Lower lobe of right lung (tissue), 2 donors: ENCODE data around the gene OR2S2. TPM values are rescaled to one million over a fixed set of nuclear protein-coding genes. Genes with fewer than 3 reads are reported as not detected.

ENCODE experiments used
- ATAC-seq, 2 donors: fragments of 200-7000 bp; cut with Tn5 transposase; one replicate each; pipeline ENCODE4 v1.9.1; 2020 to 2022; ENCODE audit warnings: mild to moderate bottlenecking in 2 of 2, moderate library complexity in 2 of 2
- DNase-seq: peaks from one replicate; pipeline ENCODE4 v3.0.0-alpha.2; 2020
- H3K27ac ChIP-seq: fragments of 200-600 bp; one replicate; pipeline ENCODE4 v1.8.0; 2022
- H3K27me3 ChIP-seq: fragments of 200-600 bp; one replicate; pipeline ENCODE4 v1.8.0; 2022; ENCODE audit warnings: low read depth
- H3K36me3 ChIP-seq: fragments of 200-600 bp; one replicate; pipeline ENCODE4 v1.8.0; 2022; ENCODE audit warnings: mild to moderate bottlenecking
- H3K4me1 ChIP-seq: fragments of 200-600 bp; one replicate; pipeline ENCODE4 v1.8.0; 2022
- H3K4me3 ChIP-seq: fragments of 200-600 bp; one replicate; pipeline ENCODE4 v1.8.0; 2022; ENCODE audit warnings: mild to moderate bottlenecking
- H3K9me3 ChIP-seq: fragments of 200-600 bp; one replicate; pipeline ENCODE4 v1.8.0; 2022
- CTCF ChIP-seq: fragments of 200-600 bp; IDR thresholded peaks from one replicate; pipeline ENCODE4 v1.8.0; 2022; ENCODE audit warnings: antibody characterized with exemption, mild to moderate bottlenecking
- intact Hi-C: fragments of 100-400 bp; cut with DNase I; formaldehyde crosslinking; loops from one replicate; pipeline ENCODE4 v1.11.0; 2022
- total RNA-seq: library from RNA; stranded (reverse); fragmentation: NEBNext Ultra II Directional; extraction: Animal tissue kit (Norgen Biotek cat#: 25700); gene quantifications from one replicate; pipeline ENCODE4 v1.2.1, GENCODE V29; 2021
- donor health status: DM: no; HTN: yes; CAD: no; lungs with severe emphysema.

OR2S2 gene
- total RNA-seq, 1 donor from 2014 or later, result not detected

- no peak for TF ChIP-seq CTCF
- ATAC-seq, result no peak
- Histone ChIP-seq H3K4me3 (no peak overlapping the region), H3K4me1 (no peaks in the 10 kb centered on the region), H3K9me3 (no peaks in the 10 kb centered on the region), H3K27ac (no peak overlapping the region), H3K36me3 (no peaks in the 10 kb centered on the region), H3K27me3 (no peaks in the 10 kb centered on the region)
- intact Hi-C loops, result no loop called here
- DNase-seq, result no peak
Observed at GRCh38 chr9:35960039-35960655, 2.2 kb upstream of the OR2S2 start.

GRCh38 chr9:35956651-35957050, 1.3 kb downstream of the OR2S2 start:
- no peak for TF ChIP-seq CTCF
- intact Hi-C loops, result loop anchor here (10.0 kb wide), 1 partner anchor 68 kb away; no protein-coding TSS in a partner anchor

GRCh38 chr9:35954942-35955546, 2.9 kb downstream of the OR2S2 start:
- H3K4me3 ChIP-seq, result no peak overlapping the region
- H3K36me3 ChIP-seq, result no peaks in the 10 kb centered on the region
- peak; percentile 86 for TF ChIP-seq CTCF
- no peak overlapping the region for H3K27ac ChIP-seq
- no peak for DNase-seq
- intact Hi-C loops, result loop anchor here (10.0 kb wide), 1 partner anchor 70 kb away; no protein-coding TSS in a partner anchor
- H3K9me3 ChIP-seq, result no peaks in the 10 kb centered on the region
- peak; percentile 80 to 87 for ATAC-seq
- H3K27me3 ChIP-seq, result no peaks in the 10 kb centered on the region
- H3K4me1 ChIP-seq, result peaks cover 6% of the 10 kb centered on the region

More at GRCh38 chr9:35956651-35957050, 1.3 kb downstream of the OR2S2 start:
- DNase-seq, result no peak
- H3K4me1 ChIP-seq, result peaks cover 6% of the 10 kb centered on the region
- H3K27me3 ChIP-seq, result no peaks in the 10 kb centered on the region
- H3K27ac ChIP-seq, result no peak overlapping the region
- H3K36me3 ChIP-seq, result no peaks in the 10 kb centered on the region
- ATAC-seq, result no peak
- H3K4me3 ChIP-seq, result no peak overlapping the region
- no peaks in the 10 kb centered on the region for H3K9me3 ChIP-seq

- Histone ChIP-seq H3K27me3 (no peaks in the 10 kb centered on the region), H3K27ac (peak overlapping the region; percentile 46), H3K36me3 (no peaks in the 10 kb centered on the region), H3K9me3 (no peaks in the 10 kb centered on the region), H3K4me3 (no peak overlapping the region), H3K4me1 (peaks cover 19% of the 10 kb centered on the region)
- ATAC-seq, result no peak
- intact Hi-C loops, result loop anchor here (10.0 kb wide), 1 partner anchor 72 kb away; no protein-coding TSS in a partner anchor
- TF ChIP-seq CTCF, result no peak
- DNase-seq, result no peak
Observed at GRCh38 chr9:35952526-35953191, 5.3 kb downstream of the OR2S2 start.

- Histone ChIP-seq H3K27ac (peak overlapping the region; percentile 46), H3K27me3 (no peaks in the 10 kb centered on the region), H3K4me3 (no peak overlapping the region), H3K36me3 (no peaks in the 10 kb centered on the region), H3K4me1 (peaks cover 19% of the 10 kb centered on the region), H3K9me3 (no peaks in the 10 kb centered on the region)
- no peak for DNase-seq
- intact Hi-C loops, result loop anchor here (10.0 kb wide), 1 partner anchor 73 kb away; no protein-coding TSS in a partner anchor
- ATAC-seq, result peak; percentile 29 to 40
- no peak for TF ChIP-seq CTCF
Observed at GRCh38 chr9:35951736-35952135, 6.2 kb downstream of the OR2S2 start.
